ENCODE results near the gene HS2ST1. TPM values are rescaled to one million over a fixed set of nuclear protein-coding genes. Genes with fewer than 3 reads are reported as not detected.

Gene HS2ST1
- total and polyA plus RNA-seq, 11 donors = 3.4 to 20.3 (median 13.6) TPM

- Histone ChIP-seq H3K36me3 (no peaks in the 10 kb centered on the region), H3K4me1 (peaks cover 0 to under 1% (median 0%) of the 10 kb centered on the region in 12 donors), H3K27ac (no peak overlapping the region), H3K4me3 (no peak overlapping the region), H3K27me3 (no peaks in the 10 kb centered on the region), H3K9me3 (no peaks in the 10 kb centered on the region)
- 96 to 100% (median 98%) methylated on average over 3 of the region's 3 CpGs for WGBS, 4 donors
- ATAC-seq = no peak
- TF ChIP-seq POLR2A (IDR thresholded peaks at IDR 0.05) = no peak
- TF ChIP-seq, protein P1, sequence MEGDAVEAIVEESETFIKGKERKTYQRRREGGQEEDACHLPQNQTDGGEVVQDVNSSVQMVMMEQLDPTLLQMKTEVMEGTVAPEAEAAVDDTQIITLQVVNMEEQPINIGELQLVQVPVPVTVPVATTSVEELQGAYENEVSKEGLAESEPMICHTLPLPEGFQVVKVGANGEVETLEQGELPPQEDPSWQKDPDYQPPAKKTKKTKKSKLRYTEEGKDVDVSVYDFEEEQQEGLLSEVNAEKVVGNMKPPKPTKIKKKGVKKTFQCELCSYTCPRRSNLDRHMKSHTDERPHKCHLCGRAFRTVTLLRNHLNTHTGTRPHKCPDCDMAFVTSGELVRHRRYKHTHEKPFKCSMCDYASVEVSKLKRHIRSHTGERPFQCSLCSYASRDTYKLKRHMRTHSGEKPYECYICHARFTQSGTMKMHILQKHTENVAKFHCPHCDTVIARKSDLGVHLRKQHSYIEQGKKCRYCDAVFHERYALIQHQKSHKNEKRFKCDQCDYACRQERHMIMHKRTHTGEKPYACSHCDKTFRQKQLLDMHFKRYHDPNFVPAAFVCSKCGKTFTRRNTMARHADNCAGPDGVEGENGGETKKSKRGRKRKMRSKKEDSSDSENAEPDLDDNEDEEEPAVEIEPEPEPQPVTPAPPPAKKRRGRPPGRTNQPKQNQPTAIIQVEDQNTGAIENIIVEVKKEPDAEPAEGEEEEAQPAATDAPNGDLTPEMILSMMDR (IDR thresholded peaks at IDR 0.05) = no peak
- intact Hi-C loops (cut with DNase I) = loop anchor here in 1 of 10 donors (5.0 kb wide), 1 partner anchor 49 kb away; no protein-coding TSS in a partner anchor
- no peak for DNase-seq
Measured at GRCh38 chr1:86998280-86998679, 83.8 kb downstream of the HS2ST1 start.

DNA sequence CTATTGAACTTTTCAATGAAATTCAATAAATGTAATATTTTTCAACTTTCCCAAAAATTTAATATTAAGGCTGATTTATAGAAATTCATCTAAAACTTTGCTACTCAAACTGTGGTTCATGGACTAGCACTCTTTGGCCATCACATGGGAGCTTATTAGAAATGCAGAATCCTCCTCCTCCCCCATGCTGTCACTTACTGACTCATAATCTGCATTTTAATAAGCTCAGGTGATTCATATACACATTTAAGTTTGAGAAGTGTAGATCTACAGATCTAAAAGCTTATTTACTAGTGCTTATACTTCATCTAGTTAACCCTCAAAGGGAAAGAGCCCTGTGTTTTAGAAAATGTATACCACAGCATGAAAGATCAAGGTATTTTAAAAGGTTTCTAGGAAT, 84.3 kb downstream of the HS2ST1 start:
- Histone ChIP-seq H3K27ac (no peak overlapping the region), H3K4me3 (no peak overlapping the region), H3K9me3 (no peaks in the 10 kb centered on the region), H3K4me1 (no peaks in the 10 kb centered on the region), H3K27me3 (no peaks in the 10 kb centered on the region), H3K36me3 (no peaks in the 10 kb centered on the region)
- no peak for DNase-seq
- intact Hi-C loops (cut with DNase I) = loop anchor here in 1 of 10 donors (5.0 kb wide), 1 partner anchor 49 kb away; no protein-coding TSS in a partner anchor
- TF ChIP-seq, protein P1 (IDR thresholded peaks at IDR 0.05) = no peak
- no peak for ATAC-seq

DNA sequence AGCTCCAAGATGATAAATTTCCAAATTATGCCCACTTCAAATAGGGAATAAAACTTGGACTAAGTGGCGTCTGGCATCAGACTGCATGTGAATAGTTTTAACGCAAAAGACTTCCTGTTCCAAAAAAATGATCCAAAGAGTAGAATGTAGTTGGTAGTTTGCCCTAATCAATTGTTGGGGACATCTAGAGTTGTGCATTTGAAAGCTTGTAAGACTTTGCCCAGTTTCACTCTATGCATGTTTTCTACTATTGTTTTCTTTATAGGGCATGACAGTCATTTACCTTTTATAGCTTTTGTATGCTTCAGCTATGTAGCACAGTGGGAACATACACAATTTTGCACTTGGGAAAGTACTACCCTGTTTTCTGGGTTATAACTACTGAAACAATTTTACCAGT, 86.0 kb downstream of the HS2ST1 start:
- H3K9me3 ChIP-seq = no peaks in the 10 kb centered on the region
- no peak overlapping the region for H3K27ac ChIP-seq
- ATAC-seq = no peak
- 30 to 65% (median 39%) methylated on average over 2 of the region's 2 CpGs for WGBS, 4 donors
- no peaks in the 10 kb centered on the region for H3K4me1 ChIP-seq
- H3K4me3 ChIP-seq = no peak overlapping the region
- H3K36me3 ChIP-seq = no peaks in the 10 kb centered on the region
- no peak for TF ChIP-seq POLR2A (IDR thresholded peaks at IDR 0.05)
- TF ChIP-seq, protein P1 (IDR thresholded peaks at IDR 0.05) = no peak
- intact Hi-C loops (cut with DNase I) = no loop called here
- no peak for DNase-seq
- no peaks in the 10 kb centered on the region for H3K27me3 ChIP-seq

- Histone ChIP-seq H3K4me1 (no peaks in the 10 kb centered on the region), H3K36me3 (no peaks in the 10 kb centered on the region), H3K27me3 (no peaks in the 10 kb centered on the region), H3K9me3 (no peaks in the 10 kb centered on the region), H3K27ac (no peak overlapping the region), H3K4me3 (no peak overlapping the region)
- TF ChIP-seq, protein P1 (IDR thresholded peaks at IDR 0.05) = no peak
- TF ChIP-seq POLR2A (IDR thresholded peaks at IDR 0.05) = no peak
- 93 to 96% (median 95%) methylated on average over 1 of the region's 1 CpG for WGBS, 4 donors
- DNase-seq = no peak
- no peak for ATAC-seq
- intact Hi-C loops (cut with DNase I) = no loop called here
Measured at GRCh38 chr1:87004857-87005256, 90.4 kb downstream of the HS2ST1 start.
